CD4-positive, alpha-beta T cell treated with Interferon alpha-2 for 1 hour (primary cell): Measurements from ENCODE around the gene AGAP5.
A peak's percentile ranks its signal among the peaks of the same experiment; 100 is the strongest.

Experiments used
- DNase-seq, 2 donors: peaks; one replicate each; pipeline ENCODE4 v3.0.0-alpha.2; 2020 to 2022

The AGAP5 gene

DNA sequence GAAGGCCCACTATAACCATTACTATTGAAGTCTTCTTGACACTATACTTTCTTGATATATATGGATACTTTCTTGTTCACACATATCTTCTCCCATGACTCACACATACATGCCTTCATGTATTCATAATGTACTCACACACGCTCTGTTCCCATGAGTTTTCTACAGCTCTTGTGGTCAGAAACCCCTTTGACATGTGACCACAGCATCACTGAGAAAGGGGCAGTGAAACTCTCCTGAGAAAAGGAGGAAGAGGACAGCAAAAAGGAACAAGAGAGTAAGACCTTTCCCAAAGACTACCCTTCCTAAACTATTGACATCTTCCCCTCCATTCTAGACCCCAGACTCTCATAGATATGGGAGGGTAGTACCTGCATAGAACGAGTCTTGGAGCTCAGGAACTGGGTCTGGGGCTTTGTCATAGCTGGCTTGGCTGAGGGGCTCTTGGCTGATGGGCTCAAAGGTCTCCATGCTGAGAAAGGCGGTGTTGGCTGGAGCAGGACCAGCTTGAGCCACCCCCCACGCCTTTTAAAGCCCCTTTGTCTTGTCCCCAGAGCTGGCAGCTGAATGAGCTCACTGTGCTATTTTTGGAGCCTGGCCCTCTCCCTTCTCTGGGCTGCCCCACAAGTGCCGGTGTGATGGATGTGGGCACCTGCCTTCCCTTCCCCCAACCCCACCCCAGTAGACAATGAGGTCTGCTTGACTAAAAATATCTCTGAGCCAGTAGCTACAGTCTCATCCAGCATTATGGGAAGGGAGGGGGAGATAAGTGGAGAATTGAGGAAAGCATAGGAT is 47.2 kb downstream of the AGAP5 start:
- DNase-seq, result no peak

GRCh38 chr10:73649876-73650536 is 47.9 kb downstream of the AGAP5 start:
- no peak for DNase-seq

- no peak for DNase-seq
These were observed 48.7 kb downstream of the AGAP5 start for GRCh38 chr10:73648975-73649829.

DNA sequence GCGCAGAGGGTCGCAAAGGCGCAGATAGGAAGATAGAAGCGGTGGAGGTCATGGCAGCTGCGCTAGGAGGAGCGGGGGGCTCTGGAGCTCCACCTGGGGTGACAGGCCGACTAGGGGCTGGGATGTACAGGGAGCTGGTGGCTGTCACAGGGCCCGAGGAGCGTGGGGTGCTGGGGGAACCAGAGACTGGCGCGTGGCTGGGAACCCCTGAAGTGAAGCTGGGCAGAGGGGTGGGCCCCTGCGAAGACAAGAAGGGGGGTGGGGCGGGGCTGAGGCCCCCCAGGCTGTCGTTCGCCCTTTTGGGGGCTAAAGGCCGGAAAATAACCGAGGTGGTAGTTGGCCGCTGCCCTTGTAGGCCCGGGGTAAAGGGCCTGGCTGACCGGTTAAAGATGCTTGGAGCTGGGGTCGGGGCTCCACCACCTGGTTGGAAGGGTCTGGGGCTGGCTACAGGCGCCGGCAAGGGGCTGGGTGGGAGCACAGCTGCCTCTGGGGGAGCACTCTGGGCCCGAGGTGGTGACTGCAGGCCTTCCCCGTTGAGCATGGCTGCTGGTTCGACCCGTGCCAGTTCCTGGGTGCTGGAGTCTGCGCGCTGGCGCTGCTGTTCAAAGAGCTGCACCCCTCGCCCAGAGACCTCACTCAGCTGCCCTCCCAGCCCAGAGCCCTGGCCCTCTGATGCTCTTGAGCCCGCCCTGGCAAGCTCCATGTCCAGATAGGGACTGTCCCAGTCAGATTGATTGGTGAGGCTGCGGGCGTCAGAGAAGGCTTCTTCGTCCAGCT is 49.8 kb downstream of the AGAP5 start:
- DNase-seq, result no peak

GRCh38 chr10:73647211-73647874 is 50.6 kb downstream of the AGAP5 start:
- peak in 1 of 2 donors; percentile 11 for DNase-seq

DNA sequence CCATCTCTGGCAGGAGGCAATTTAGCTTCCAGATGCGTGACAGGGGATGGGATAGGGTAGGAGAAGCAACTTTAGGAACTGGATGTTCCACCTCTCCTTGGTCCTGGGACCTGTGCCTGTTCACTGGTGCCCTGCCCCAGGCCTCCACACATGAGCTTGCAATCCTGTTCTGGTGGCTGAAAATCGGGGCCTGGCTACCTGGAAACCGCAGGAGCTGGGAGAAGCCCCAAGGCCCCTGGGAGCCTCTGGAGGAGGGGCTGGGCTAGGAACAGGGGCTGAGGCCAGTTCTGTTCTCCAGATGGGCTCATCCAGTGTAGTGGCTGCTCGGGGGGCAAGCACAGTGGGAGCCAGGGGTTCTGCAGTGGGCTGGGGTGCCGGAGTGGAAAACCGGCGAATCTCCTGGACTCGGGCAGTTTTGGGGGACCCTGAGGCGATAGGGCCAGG is 51.3 kb downstream of the AGAP5 start:
- no peak for DNase-seq

- DNase-seq, result no peak
These were observed 52.7 kb downstream of the AGAP5 start for GRCh38 chr10:73645251-73645650.

GRCh38 chr10:73644767-73645166 is 53.1 kb downstream of the AGAP5 start:
- no peak for DNase-seq

- peak; percentile 59 to 71 for DNase-seq
These were observed 53.7 kb downstream of the AGAP5 start for GRCh38 chr10:73644015-73644743.

DNA sequence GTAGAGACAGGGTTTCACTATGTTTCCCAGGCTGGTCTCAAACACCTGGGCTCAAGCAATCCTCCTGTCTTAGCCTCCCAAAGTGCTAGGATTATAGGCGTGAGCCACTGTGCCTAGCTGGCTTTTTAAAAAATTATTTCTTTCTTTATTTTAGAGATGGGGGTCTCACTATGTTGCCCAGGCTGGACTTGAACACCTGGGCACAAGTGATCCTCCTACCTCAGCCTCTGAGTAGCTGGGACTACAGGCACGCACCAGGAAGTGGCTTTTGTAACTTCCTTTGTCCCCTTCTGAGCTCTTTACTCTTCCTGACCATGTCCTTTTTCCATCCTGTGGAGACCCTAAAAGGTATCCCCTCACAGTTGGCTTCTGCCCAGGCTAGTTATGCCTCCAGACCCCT is 54.5 kb downstream of the AGAP5 start:
- DNase-seq, result no peak

- no peak for DNase-seq
These were observed 56.4 kb downstream of the AGAP5 start, which contains the start of gene MYOZ1 for GRCh38 chr10:73641328-73642060. Gene MYOZ1, minus strand, starts transcription at chr10:73641474. Its CDS starts 1,457 bp downstream, at chr10:73640017.

GRCh38 chr10:73639286-73639685 is 58.6 kb downstream of the AGAP5 start:
- DNase-seq, result no peak

GRCh38 chr10:73635781-73636180 is 62.1 kb downstream of the AGAP5 start:
- DNase-seq, result no peak

DNA sequence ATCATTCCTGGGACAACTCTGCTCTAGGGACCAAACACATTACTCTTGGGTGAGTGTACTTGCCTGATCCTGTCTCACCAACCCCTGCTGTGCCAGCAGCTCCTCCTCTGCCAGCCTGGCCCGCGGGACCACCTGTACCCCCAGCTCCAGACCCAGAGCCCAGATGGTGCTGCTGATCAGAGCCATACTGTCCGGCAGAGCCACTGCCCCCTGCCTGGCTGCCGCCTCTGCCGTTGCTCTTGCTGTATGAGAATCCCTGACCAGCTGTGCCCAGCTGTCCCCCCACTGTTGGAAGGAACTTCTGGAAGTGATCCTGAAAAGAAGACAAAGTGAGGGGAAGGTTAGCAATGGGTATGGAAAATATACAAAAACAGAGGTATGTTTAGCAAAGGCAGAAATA is 63.5 kb downstream of the AGAP5 start:
- DNase-seq, result no peak

- DNase-seq, result no peak
These were observed 68.7 kb downstream of the AGAP5 start for GRCh38 chr10:73629165-73629564.

GRCh38 chr10:73628405-73628804 is 69.5 kb downstream of the AGAP5 start:
- no peak for DNase-seq

DNA sequence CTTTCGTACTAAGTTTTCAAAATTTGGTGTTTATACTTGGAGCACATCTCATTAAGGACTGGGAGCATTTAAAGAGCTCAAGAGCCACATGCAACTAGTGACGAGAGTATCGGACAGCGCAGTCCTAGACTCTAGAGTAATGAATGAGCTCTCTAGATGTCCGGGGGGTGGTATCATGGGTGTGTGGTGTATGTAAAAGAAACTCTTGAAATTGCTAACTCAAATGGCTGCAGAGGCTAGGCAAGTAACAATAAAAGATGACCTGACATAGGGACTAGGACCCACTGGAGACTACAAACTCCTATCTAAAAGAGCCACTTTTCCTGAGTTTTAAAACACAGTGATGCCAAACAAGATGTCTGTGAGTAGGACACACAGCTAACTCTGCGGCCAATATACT is 70.6 kb downstream of the AGAP5 start:
- no peak for DNase-seq

DNA sequence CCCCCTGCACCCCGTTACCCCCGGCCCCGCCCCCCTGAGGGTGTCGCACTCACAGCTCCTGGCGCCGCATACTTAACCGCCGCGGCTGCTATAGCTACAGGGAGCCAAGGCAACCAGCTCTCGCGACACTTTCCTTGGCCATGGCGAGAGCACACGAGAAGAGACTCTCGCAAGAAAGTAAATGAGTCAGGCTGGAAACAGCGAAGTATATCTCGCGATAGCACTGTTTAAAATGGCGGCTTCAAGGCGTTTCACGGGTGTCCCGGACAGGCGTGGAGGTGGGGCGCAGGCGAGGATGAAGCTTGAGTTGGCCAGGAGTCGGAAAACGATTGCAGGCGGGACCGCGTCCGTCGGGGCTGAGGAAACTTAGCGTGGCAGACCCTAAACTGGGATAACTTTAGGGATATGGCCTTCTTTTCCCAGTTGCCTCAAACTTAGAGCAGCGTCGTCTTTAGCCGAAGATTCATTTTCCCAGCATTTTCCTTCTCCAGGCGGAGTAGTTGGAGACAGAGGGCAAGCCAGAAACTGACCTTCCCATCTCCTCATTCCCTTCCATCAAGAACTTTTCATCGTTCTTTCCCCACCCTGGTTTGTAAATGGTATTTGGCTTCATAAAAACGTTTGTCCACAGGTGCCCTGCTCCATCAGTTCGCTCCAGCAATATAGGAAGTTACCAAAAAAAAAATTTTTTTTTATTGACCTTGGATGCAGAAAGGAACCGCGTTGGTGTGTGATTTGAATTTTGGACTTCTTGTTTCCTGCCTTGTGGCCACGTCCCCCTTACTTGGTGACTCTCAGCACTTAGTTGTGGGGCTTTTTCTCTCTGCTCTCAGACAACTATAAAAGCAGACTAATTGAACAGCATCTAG is 71.8 kb downstream of the AGAP5 start:
- DNase-seq, result peak; percentile 96 to 97
